Activated T-helper 1 cell treated with anti-CD3 and anti-CD28 coated beads, Interleukin-12 subunit alpha, Interleukin-12 subunit beta, Interleukin-2, Interleukin-4 antibody, amounts not matched to agents 30 ng/mL and 10 ng/mL and 1 ng/mL, durations not matched to agents 14 hours and 24 hours and 36 hours (primary cell): ENCODE data around the gene SDC4. TPM values are rescaled to one million over a fixed set of nuclear protein-coding genes. Genes with fewer than 3 reads are reported as not detected.
A peak's percentile ranks its signal among the peaks of the same experiment; 100 is the strongest.

Experiments
- DNase-seq: peaks from one replicate; pipeline ENCODE4 v3.0.0; 2021; ENCODE audit warnings: low spot score
- H3K27ac Mint-ChIP-seq: one replicate; pipeline ENCODE4 v1.8.0; 2021; ENCODE audit warnings: mild to moderate bottlenecking, mixed read lengths
- H3K27me3 Mint-ChIP-seq: one replicate; pipeline ENCODE4 v1.8.0; 2022; ENCODE audit warnings: mild to moderate bottlenecking, moderate library complexity, mixed read lengths; ENCODE audit not compliant: insufficient read depth
- H3K36me3 Mint-ChIP-seq: one replicate; pipeline ENCODE4 v1.8.0; 2021; ENCODE audit warnings: low read depth, mixed read lengths
- H3K4me1 Mint-ChIP-seq: one replicate; pipeline ENCODE4 v1.8.0; 2021; ENCODE audit warnings: low read depth, mixed read lengths
- H3K4me3 Mint-ChIP-seq: one replicate; pipeline ENCODE4 v1.8.0; 2021; ENCODE audit warnings: mild to moderate bottlenecking, moderate library complexity, mixed read lengths
- H3K9me3 Mint-ChIP-seq: one replicate; pipeline ENCODE4 v1.8.0; 2021; ENCODE audit warnings: mixed read lengths
- intact Hi-C: fragments of 100-400 bp; cut with micrococcal nuclease; formaldehyde crosslinking; loops from one replicate; pipeline ENCODE4 v1.15.1; 2024
- total RNA-seq: library from RNA; stranded (reverse); gene quantifications from 2 replicates; pipeline ENCODE4 v1.2.3, GENCODE V29; 2022

The SDC4 gene
- total RNA-seq, 1 donor from 2014 or later, result 222 TPM

- H3K36me3 Mint-ChIP-seq, result peaks cover 16% of the 10 kb centered on the region
- peaks cover 30% of the 10 kb centered on the region for H3K4me1 Mint-ChIP-seq
- peak overlapping the region; percentile 84 for H3K27ac Mint-ChIP-seq
- H3K4me3 Mint-ChIP-seq, result peak overlapping the region; percentile 78
- H3K9me3 Mint-ChIP-seq, result no peaks in the 10 kb centered on the region
- no peak for DNase-seq
- H3K27me3 Mint-ChIP-seq, result no peaks in the 10 kb centered on the region
- intact Hi-C loops, result loop anchor here (1.0 kb wide), 1 partner anchor 9 kb away; the partner anchor contains the start of gene SYS1
Measured at GRCh38 chr20:45372646-45373352, 24.6 kb upstream of the SDC4 start.

- no peaks in the 10 kb centered on the region for H3K9me3 Mint-ChIP-seq
- H3K36me3 Mint-ChIP-seq, result peaks cover 20% of the 10 kb centered on the region
Measured at GRCh38 chr20:45372241-45372640, 24.0 kb upstream of the SDC4 start.

GRCh38 chr20:45370571-45371160, 22.4 kb upstream of the SDC4 start:
- H3K4me3 Mint-ChIP-seq, result no peak overlapping the region
- no peak overlapping the region for H3K27ac Mint-ChIP-seq
- H3K9me3 Mint-ChIP-seq, result no peaks in the 10 kb centered on the region
- no peak for DNase-seq
- intact Hi-C loops, result no loop called here
- peaks cover 31% of the 10 kb centered on the region for H3K36me3 Mint-ChIP-seq
- H3K4me1 Mint-ChIP-seq, result peaks cover 45% of the 10 kb centered on the region
- no peaks in the 10 kb centered on the region for H3K27me3 Mint-ChIP-seq

More at GRCh38 chr20:45372241-45372640, 24.0 kb upstream of the SDC4 start:
- no peak for DNase-seq
- Mint-ChIP-seq H3K27ac (peak overlapping the region; percentile 34), H3K27me3 (no peaks in the 10 kb centered on the region), H3K4me3 (peak overlapping the region; percentile 45), H3K4me1 (peaks cover 35% of the 10 kb centered on the region)
- intact Hi-C loops, result no loop called here

DNA sequence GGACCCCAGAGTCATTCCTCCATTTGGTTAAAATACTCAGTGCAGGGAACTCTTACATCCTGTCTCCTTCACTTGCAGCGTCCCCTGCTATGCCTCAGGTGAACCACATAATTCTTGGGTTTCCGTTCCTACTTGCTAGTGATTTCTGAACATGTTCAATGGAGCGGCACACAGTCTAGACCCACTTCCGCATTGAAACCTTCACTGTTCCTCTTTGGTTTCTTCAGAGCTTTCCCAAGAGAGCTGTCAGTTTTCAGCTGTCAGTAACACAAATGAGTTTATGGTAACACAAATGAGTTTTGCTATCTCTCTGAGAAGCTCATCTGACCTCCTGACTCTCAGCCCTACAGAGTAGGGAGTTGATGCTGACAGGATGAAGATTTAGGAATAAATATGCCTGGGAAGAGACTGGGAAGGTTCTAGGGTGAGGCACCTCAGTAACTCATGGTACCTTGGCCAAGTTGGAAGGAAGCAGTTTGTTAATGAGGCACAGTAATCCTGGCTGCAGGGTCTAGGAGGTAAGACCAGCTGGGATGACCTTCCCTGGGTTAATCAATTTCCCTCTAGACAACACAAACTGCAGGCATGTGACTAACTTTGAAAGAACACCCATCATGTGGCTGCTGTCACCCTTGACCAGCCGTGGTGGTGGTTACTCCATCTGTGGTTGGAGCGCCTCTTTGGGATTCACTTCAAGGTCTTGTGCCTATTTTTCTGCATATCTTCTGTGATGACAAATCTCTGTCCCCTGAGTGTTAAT, 20.2 kb upstream of the SDC4 start:
- peak overlapping the region; percentile 42 for H3K27ac Mint-ChIP-seq
- H3K4me3 Mint-ChIP-seq, result peak overlapping the region; percentile 1
- intact Hi-C loops, result no loop called here
- H3K9me3 Mint-ChIP-seq, result no peaks in the 10 kb centered on the region
- peaks cover 54% of the 10 kb centered on the region for H3K4me1 Mint-ChIP-seq
- peak; percentile 39 for DNase-seq
- H3K36me3 Mint-ChIP-seq, result peaks cover 38% of the 10 kb centered on the region
- no peaks in the 10 kb centered on the region for H3K27me3 Mint-ChIP-seq

DNA sequence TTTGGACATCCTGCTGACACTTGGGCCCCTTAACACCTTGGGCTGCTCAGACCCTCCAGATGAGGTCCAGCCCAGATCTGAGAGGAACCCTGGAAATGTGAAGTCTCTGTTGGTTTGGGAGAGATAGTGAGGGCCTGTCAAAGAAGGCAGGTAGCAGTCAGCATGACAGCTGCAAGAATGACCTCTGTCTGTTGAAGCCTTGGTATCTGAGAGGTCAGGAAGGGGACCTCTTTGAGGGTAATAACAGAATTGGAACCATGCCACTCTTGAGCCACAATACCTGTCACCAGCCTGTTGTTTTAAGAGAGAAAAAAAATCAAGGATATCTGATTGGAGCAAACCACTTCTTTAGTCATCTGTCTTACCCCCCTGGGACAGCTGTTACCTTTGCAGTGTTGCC, 18.9 kb upstream of the SDC4 start:
- H3K36me3 Mint-ChIP-seq, result peaks cover 38% of the 10 kb centered on the region
- intact Hi-C loops, result no loop called here
- H3K4me1 Mint-ChIP-seq, result peaks cover 56% of the 10 kb centered on the region
- H3K27me3 Mint-ChIP-seq, result no peaks in the 10 kb centered on the region
- H3K27ac Mint-ChIP-seq, result no peak overlapping the region
- no peaks in the 10 kb centered on the region for H3K9me3 Mint-ChIP-seq
- no peak overlapping the region for H3K4me3 Mint-ChIP-seq
- DNase-seq, result no peak

DNA sequence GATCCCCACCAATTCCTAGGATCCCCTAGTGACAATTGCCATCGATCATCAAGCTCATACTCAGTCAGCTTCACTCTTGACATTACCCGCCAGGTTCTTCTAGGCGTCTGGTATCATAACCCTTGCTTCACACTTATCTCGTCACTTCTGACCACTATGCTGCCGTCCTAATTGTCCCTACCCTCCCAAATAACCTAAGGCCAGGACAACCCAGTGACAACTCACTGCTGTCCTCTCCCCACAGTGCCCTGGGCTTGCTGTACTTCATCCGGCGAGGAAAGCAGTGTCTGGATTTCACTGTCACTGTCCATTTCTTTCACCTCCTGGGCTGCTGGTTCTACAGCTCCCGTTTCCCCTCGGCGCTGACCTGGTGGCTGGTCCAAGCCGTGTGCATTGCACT, 18.4 kb upstream of the SDC4 start:
- Mint-ChIP-seq H3K4me1 (peaks cover 59% of the 10 kb centered on the region), H3K9me3 (no peaks in the 10 kb centered on the region), H3K27ac (no peak overlapping the region), H3K4me3 (no peak overlapping the region), H3K36me3 (peaks cover 38% of the 10 kb centered on the region), H3K27me3 (no peaks in the 10 kb centered on the region)
- intact Hi-C loops, result no loop called here
- no peak for DNase-seq

GRCh38 chr20:45366192-45366591, 18.0 kb upstream of the SDC4 start:
- peaks cover 59% of the 10 kb centered on the region for H3K4me1 Mint-ChIP-seq
- H3K36me3 Mint-ChIP-seq, result peaks cover 36% of the 10 kb centered on the region
- H3K4me3 Mint-ChIP-seq, result no peak overlapping the region
- intact Hi-C loops, result no loop called here
- H3K27me3 Mint-ChIP-seq, result no peaks in the 10 kb centered on the region
- no peak for DNase-seq
- no peak overlapping the region for H3K27ac Mint-ChIP-seq
- H3K9me3 Mint-ChIP-seq, result no peaks in the 10 kb centered on the region

DNA sequence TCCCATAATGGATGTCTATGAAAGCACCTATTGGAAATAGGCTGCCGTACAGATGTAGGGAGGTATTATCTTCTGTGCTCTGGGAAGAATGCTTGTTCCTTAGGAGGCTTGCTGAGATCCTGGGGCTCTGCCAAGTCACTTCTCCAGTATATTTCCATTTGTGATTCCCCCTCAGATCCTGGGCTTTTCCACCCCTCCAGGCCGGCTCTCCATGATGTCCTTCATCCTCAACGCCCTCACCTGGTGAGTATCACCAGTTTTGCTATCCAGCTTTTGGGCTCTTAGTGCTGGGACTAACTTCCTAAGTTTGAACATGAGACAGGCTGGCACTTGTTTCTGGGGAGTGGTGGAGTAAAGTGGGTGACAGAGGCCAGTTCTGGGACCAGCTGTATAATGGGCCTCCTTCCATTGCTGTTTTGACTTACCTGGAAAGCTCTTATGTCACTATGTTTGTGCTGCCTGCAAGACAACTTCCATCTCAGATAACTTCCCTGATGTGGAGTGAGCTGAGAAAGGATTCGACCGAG, 17.3 kb upstream of the SDC4 start:
- Mint-ChIP-seq H3K27me3 (no peaks in the 10 kb centered on the region), H3K36me3 (peaks cover 34% of the 10 kb centered on the region), H3K4me3 (no peak overlapping the region), H3K27ac (no peak overlapping the region), H3K9me3 (no peaks in the 10 kb centered on the region), H3K4me1 (peaks cover 59% of the 10 kb centered on the region)
- DNase-seq, result no peak
- intact Hi-C loops, result no loop called here

DNA sequence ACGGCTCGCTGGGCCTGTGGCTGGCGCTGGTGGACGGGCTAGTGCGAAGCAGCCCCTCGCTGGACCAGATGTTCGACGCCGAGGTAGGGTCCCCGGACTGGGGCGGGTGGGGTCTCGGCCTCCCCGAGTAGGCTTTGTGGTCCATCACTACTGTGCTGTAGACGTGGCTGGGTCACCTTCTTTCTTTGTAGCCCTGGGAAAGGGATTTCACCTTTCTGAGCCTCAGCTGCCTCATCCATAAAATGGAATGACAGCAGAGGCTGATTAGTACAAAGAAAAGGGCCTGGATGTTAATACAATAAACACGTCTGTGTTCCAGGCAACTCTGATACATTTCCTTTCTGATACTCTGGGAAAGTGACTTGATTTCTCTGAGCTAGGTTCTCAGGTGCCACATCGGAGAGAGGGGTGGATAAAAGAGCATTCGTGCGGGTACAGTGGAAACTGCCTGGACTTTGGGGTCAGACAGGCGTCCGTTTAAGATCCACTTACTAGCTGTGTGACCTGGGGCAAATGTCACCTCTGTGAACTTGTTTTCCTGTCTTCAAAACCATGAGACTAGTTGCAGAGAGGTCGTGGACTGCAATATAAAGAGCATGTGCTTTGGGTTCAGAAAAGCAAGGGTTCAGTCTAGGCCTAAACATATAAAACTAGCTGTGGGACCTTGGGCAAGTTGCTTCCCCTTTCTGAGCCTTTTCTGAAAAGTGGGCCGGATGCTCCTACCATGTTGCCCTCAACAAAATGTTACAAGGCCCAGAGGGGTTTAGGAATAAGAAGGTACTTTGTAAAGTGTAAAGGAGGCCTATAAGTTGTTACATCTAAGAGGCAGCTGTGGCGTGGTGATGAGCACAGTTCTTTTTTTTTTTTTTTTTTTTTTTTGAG, 15.6 kb upstream of the SDC4 start:
- peak overlapping the region; percentile 97 for H3K27ac Mint-ChIP-seq
- no peaks in the 10 kb centered on the region for H3K27me3 Mint-ChIP-seq
- H3K9me3 Mint-ChIP-seq, result no peaks in the 10 kb centered on the region
- intact Hi-C loops, result loop anchor here (1.0 to 5.0 kb wide), 12 partner anchors 9 to 607 kb away; partner anchors contain the start of genes ACOT8, DNTTIP1, PIGT and SDC4
- peaks cover 31% of the 10 kb centered on the region for H3K36me3 Mint-ChIP-seq
- no peak for DNase-seq
- peak overlapping the region; percentile 95 for H3K4me3 Mint-ChIP-seq
- H3K4me1 Mint-ChIP-seq, result peaks cover 69% of the 10 kb centered on the region

- peak; percentile 97 for DNase-seq
- Mint-ChIP-seq H3K27ac (peak within 1 kb of the TSS; percentile 97), H3K9me3 (no peaks in the 10 kb centered on the region), H3K4me1 (peaks cover 69% of the 10 kb centered on the region), H3K27me3 (no peaks in the 10 kb centered on the region), H3K36me3 (peaks cover 25% of the 10 kb centered on the region), H3K4me3 (peak within 1 kb of the TSS; percentile 95)
- intact Hi-C loops, result loop anchor here (1.0 to 5.0 kb wide), 12 partner anchors 8 to 608 kb away; partner anchors contain the start of genes ACOT8, DNTTIP1, PIGT and SDC4
Measured at GRCh38 chr20:45362804-45363610, 14.8 kb upstream of the SDC4 start, which contains the start of gene SYS1. SYS1 (plus strand) TSS chr20:45363156; CDS start chr20:45363532, 376 bp downstream.

DNA sequence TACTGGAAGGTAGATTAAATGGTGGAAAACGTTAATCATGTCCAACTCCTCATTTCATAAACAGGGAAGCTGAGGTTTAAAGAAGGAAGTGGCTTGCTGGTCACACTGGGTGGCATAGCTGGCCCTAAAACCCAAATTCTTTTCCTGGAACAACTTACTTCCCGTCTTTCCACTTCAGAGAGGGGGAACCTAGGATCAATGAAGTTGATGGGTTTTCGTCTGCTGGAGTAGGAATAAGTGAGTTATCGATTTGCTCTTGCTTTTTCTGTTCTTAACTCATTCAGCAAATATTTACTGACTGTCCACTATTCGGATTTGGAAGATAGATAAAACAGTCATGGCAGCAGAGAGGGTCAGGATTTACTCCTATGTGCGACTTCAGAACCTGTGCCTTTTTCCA, 13.6 kb upstream of the SDC4 start:
- peaks cover 15% of the 10 kb centered on the region for H3K36me3 Mint-ChIP-seq
- H3K9me3 Mint-ChIP-seq, result no peaks in the 10 kb centered on the region
- intact Hi-C loops, result loop anchor here (2.0 to 5.0 kb wide), 5 partner anchors 45 to 609 kb away; partner anchors contain the start of genes ACOT8, DNTTIP1, WFDC3 and YWHAB
- H3K27me3 Mint-ChIP-seq, result no peaks in the 10 kb centered on the region
- peaks cover 69% of the 10 kb centered on the region for H3K4me1 Mint-ChIP-seq
- H3K27ac Mint-ChIP-seq, result no peak overlapping the region
- no peak overlapping the region for H3K4me3 Mint-ChIP-seq
- no peak for DNase-seq
